HG02798 (cell line): ENCODE results near the gene ANKRD13D.

Source experiments
- ATAC-seq: cut with Tn5 transposase; IDR thresholded peaks from one replicate; pipeline ENCODE4 v1.9.1; 2021; ENCODE audit warnings: mild to moderate bottlenecking; ENCODE audit not compliant: unreplicated experiment, poor library complexity

ANKRD13D gene

GRCh38 chr11:67349928-67350465, 60.9 kb downstream of the ANKRD13D start:
- ATAC-seq: no peak

GRCh38 chr11:67351275-67352005, 62.3 kb downstream of the ANKRD13D start:
- ATAC-seq: no peak
